Keratinocyte (primary cell): ENCODE data around the gene SLC12A5.

Experiments used
- CTCF ChIP-seq, 3 experiments: IDR thresholded peaks in 1 of 3; conservative IDR thresholded peaks in 1 of 3; optimal IDR thresholded peaks in 1 of 3; 2 replicates in 2 of 3; 3 replicates in 1 of 3; pipeline versions ENCODE3 to v1.5.1; 2011; ENCODE audit warnings: low read length in 3 of 3, mild to moderate bottlenecking in 3 of 3, moderate library complexity in 2 of 3, control low read depth in 1 of 3, inconsistent platforms in 1 of 3; ENCODE audit not compliant: insufficient read depth in 2 of 3; ENCODE audit errors: extremely low read depth in 1 of 3
- EZH2 ChIP-seq: IDR thresholded peaks from one replicate; pipeline ENCODE4 v1.6.1; 2012; ENCODE audit warnings: inconsistent platforms, mild to moderate bottlenecking, low read length, moderate library complexity

- TF ChIP-seq CTCF (optimal IDR thresholded peaks at IDR 0.05 in 1 of 3, IDR thresholded peaks at IDR 0.05 in 1 of 3, conservative IDR thresholded peaks at IDR 0.05 in 1 of 3; ENCODE audit: extremely low read depth in 1 of 3, insufficient read depth in 2 of 3, low read length in 3 of 3), result no peak
- no peak for TF ChIP-seq EZH2
Observed at GRCh38 chr20:46108435-46108841, 79.4 kb downstream of the SLC12A5 start.
